Astrocyte of the hippocampus (primary cell): Measurements from ENCODE around the gene NUB1.

Experiments used
- DNase-seq: peaks from one replicate; pipeline ENCODE4 v3.0.0; 2011; ENCODE audit warnings: low read depth, low spot score

Gene NUB1

GRCh38 chr7:151404216-151405011, 62.8 kb downstream of the NUB1 start:
- peak; percentile 51 for DNase-seq

GRCh38 chr7:151405056-151405455, 63.4 kb downstream of the NUB1 start:
- no peak for DNase-seq

- no peak for DNase-seq
These were observed 64.0 kb downstream of the NUB1 start for GRCh38 chr7:151405588-151405987.

- DNase-seq = no peak
These were observed 64.7 kb downstream of the NUB1 start for GRCh38 chr7:151406051-151406875.

GRCh38 chr7:151406886-151407583, 65.4 kb downstream of the NUB1 start:
- no peak for DNase-seq

- no peak for DNase-seq
These were observed 66.9 kb downstream of the NUB1 start for GRCh38 chr7:151408498-151408838.

- DNase-seq = peak; percentile 76
These were observed 67.4 kb downstream of the NUB1 start for GRCh38 chr7:151408839-151409666.

- peak; percentile 87 for DNase-seq
These were observed 68.2 kb downstream of the NUB1 start, which contains the start of gene WDR86 for GRCh38 chr7:151409667-151410404. Gene WDR86 (minus strand): TSS chr7:151410038. CDS start chr7:151409589, 449 bp downstream.

- peak; percentile 84 for DNase-seq
These were observed 69.1 kb downstream of the NUB1 start for GRCh38 chr7:151410405-151411390.

GRCh38 chr7:151411551-151411950, 69.9 kb downstream of the NUB1 start:
- DNase-seq = no peak

GRCh38 chr7:151412318-151412717, 70.7 kb downstream of the NUB1 start:
- DNase-seq = no peak

- DNase-seq = no peak
These were observed 71.6 kb downstream of the NUB1 start for GRCh38 chr7:151413241-151413640.

GRCh38 chr7:151415375-151416105, 73.9 kb downstream of the NUB1 start:
- no peak for DNase-seq

- DNase-seq = no peak
These were observed 74.7 kb downstream of the NUB1 start for GRCh38 chr7:151416112-151416940.

- no peak for DNase-seq
These were observed 75.3 kb downstream of the NUB1 start for GRCh38 chr7:151416941-151417315.

GRCh38 chr7:151420144-151420543, 78.5 kb downstream of the NUB1 start:
- peak; percentile 64 for DNase-seq

- DNase-seq = no peak
These were observed 80.6 kb downstream of the NUB1 start for GRCh38 chr7:151422212-151422611.

- DNase-seq = peak; percentile 64
These were observed 81.6 kb downstream of the NUB1 start for GRCh38 chr7:151423226-151423625.
